Measurements from ENCODE around the gene ADAMTS17.

GRCh38 chr15:100218434-100218833 is 123.3 kb downstream of the ADAMTS17 start:
- TF ChIP-seq SUZ12 (IDR thresholded peaks at IDR 0.05; ENCODE audit: extremely low read depth, insufficient read depth, insufficient read length) (no peak), ZNF274 (IDR thresholded peaks at IDR 0.05; ENCODE audit: low read depth, low read length) (no peak)
